Heart left ventricle (tissue), 16 donors: ENCODE data around the gene RTTN. TPM values are rescaled to one million over a fixed set of nuclear protein-coding genes. Genes with fewer than 3 reads are reported as not detected.

ENCODE experiments used
- ATAC-seq, 4 donors: fragments of 200-7000 bp; cut with Tn5 transposase; one replicate each; pipeline ENCODE4 v1.9.1; 2020 to 2022; ENCODE audit warnings: moderate library complexity in 4 of 4, mild to moderate bottlenecking in 3 of 4, moderate number of reproducible peaks in 1 of 4
- DNase-seq, 5 donors: peaks; one replicate each; pipeline ENCODE4 v3.0.0-alpha.2; 2020
- H3K27ac ChIP-seq, 12 donors: fragments of 200-600 bp; sonication (generic) in 4 of 12; one replicate each; pipeline versions ENCODE4 v1.5.0 to v1.8.0; 2016 to 2022; ENCODE audit warnings: mild to moderate bottlenecking in 2 of 12
- H3K27me3 ChIP-seq, 9 donors: fragments of 200-600 bp; sonication (generic) in 2 of 9; one replicate each; pipeline versions ENCODE4 v1.5.1 to v1.8.0; 2016 to 2022; ENCODE audit warnings: mild to moderate bottlenecking in 3 of 9
- H3K36me3 ChIP-seq, 9 donors: fragments of 200-600 bp; sonication (generic) in 2 of 9; one replicate each; pipeline versions ENCODE4 v1.5.0 to v1.8.0; 2018 to 2022; ENCODE audit warnings: mild to moderate bottlenecking in 2 of 9
- H3K4me1 ChIP-seq, 12 donors: fragments of 200-600 bp; sonication (generic) in 4 of 12; one replicate each; pipeline versions ENCODE4 v1.5.0 to v1.8.0; 2016 to 2022; ENCODE audit warnings: mild to moderate bottlenecking in 3 of 12
- H3K4me3 ChIP-seq, 12 donors: fragments of 200-600 bp; sonication (generic) in 4 of 12; one replicate each; pipeline versions ENCODE4 v1.5.0 to v1.8.0; 2017 to 2022; ENCODE audit warnings: mild to moderate bottlenecking in 9 of 12, moderate library complexity in 4 of 12
- H3K9me3 ChIP-seq, 12 donors: fragments of 200-600 bp; sonication (generic) in 4 of 12; one replicate each; pipeline versions ENCODE4 v1.5.0 to v1.8.0; 2016 to 2022; ENCODE audit warnings: mild to moderate bottlenecking in 1 of 12
- CTCF ChIP-seq, 12 donors: fragments of 200-600 bp; sonication (generic) in 4 of 12; IDR thresholded peaks; one replicate each; pipeline versions ENCODE4 v1.5.0 to v1.8.0; 2018 to 2022; ENCODE audit warnings: antibody characterized with exemption in 12 of 12, mild to moderate bottlenecking in 5 of 12
- POLR2A ChIP-seq, 2 donors: fragments of 450-650 bp; IDR thresholded peaks; one replicate each; pipeline ENCODE4 v1.6.1; 2017; ENCODE audit warnings: antibody characterized with exemption in 2 of 2, mild to moderate bottlenecking in 2 of 2, moderate library complexity in 2 of 2
- WGBS, 4 donors: extraction: QIAGEN DNeasy Blood & Tissue Kit in 2 of 4; methylation state at CpG; one replicate each; pipeline versions ENCODE4 v1.1.5 to v1.1.7; 2013 to 2018; 5-methylcytosine and 5-hydroxymethylcytosine counted together
- intact Hi-C, 10 donors: fragments of 100-400 bp; cut with DNase I; formaldehyde crosslinking; loops; one replicate each; pipeline versions ENCODE4 v1.11.1 to v1.14.2; 2022
- polyA plus RNA-seq, 2 donors: library from polyadenylated mRNA; stranded (reverse); fragments of 200-250 nt; gene quantifications; one replicate each; pipeline ENCODE4 v1.2.3, GENCODE V29; 2013
- total RNA-seq, 9 donors: library from RNA; depleted of rRNA in 2 of 9; stranded (reverse); fragments of >200 nt in 2 of 9; fragmentation: NEBNext Ultra II Directional in 3 of 9; extraction: Animal tissue kit (Norgen Biotek cat#: 25700) in 3 of 9; gene quantifications; one replicate each; pipeline versions ENCODE4 v1.1.0 to v1.2.4, GENCODE V29; 2016 to 2023
- donor health status: ischemic (EF 13 %, LVEDD 7.1; RV severe dilation, severe dysfunction).
- donor health status: healthy with polysubstance abuse.
- donor health status: DM: no; HTN: yes; CAD: no.
- donor health status: DM: no; HTN: no; CAD: no.
- donor health status: ischemic (EF 25% LVEDD 6.9; RV normal size, moderate dysfunction).
- donor health status: ischemic (EF 25% LVEDD 5.7; RV mildly dilated, moderate dysfunction).
- donor health status: healthy.
- donor health status: DM: yes; HTN: yes; CAD: no.
- donor health status: ischemic (EF 35%, LVEDD 5.7; RV mildly dilated, moderate dysfunction).
- donor health status: nonischemic (EF 11% LVEDD 7.7; RV severe dilation, severe dysfunction).
- donor health status: DM: yes; HTN: yes; CAD: no.
- donor health status: PGD.
- donor health status: ischemic (EF 29% LVEDD 5.4; RV normal size, mild dysfunction).
- donor health status: nonischemic (EF 23%, LVEDD 6.1; RV moderate dilation, normal function).

RTTN gene
- total and polyA plus RNA-seq, 11 donors: 5.8 to 14.3 (median 8.1) TPM

GRCh38 chr18:70128271-70128670 lies 77.2 kb downstream of the RTTN start:
- ATAC-seq (no peak), DNase-seq (no peak)
- H3K4me3 ChIP-seq: no peak overlapping the region
- H3K27me3 ChIP-seq: no peaks in the 10 kb centered on the region
- WGBS, 4 donors: 44 to 60% (median 54%) methylated on average over 2 of the region's 2 CpGs
- TF ChIP-seq POLR2A (IDR thresholded peaks at IDR 0.05) (no peak), CTCF (IDR thresholded peaks at IDR 0.05) (no peak)
- peaks cover 0 to 5% (median 0%) of the 10 kb centered on the region in 12 donors for H3K4me1 ChIP-seq
- H3K36me3 ChIP-seq: peaks cover 0 to 35% (median 12%) of the 10 kb centered on the region in 9 donors
- peaks cover 0 to 23% (median 0%) of the 10 kb centered on the region in 12 donors for H3K9me3 ChIP-seq
- intact Hi-C loops: no loop called here
- H3K27ac ChIP-seq: no peak overlapping the region

GRCh38 chr18:70127359-70127758 lies 78.1 kb downstream of the RTTN start:
- peaks cover 0 to 23% (median 0%) of the 10 kb centered on the region in 12 donors for H3K9me3 ChIP-seq
- no peak overlapping the region for H3K4me3 ChIP-seq
- 47 to 60% (median 54%) methylated on average over 1 of the region's 1 CpG for WGBS, 4 donors
- ATAC-seq: peak in 1 of 4 donors; percentile 46
- peaks cover 0 to 37% (median 12%) of the 10 kb centered on the region in 9 donors for H3K36me3 ChIP-seq
- H3K4me1 ChIP-seq: no peaks in the 10 kb centered on the region
- intact Hi-C loops: no loop called here
- no peaks in the 10 kb centered on the region for H3K27me3 ChIP-seq
- H3K27ac ChIP-seq: no peak overlapping the region
- no peak for DNase-seq
- TF ChIP-seq POLR2A (IDR thresholded peaks at IDR 0.05) (no peak), CTCF (IDR thresholded peaks at IDR 0.05) (no peak)

GRCh38 chr18:70126832-70127231 lies 78.7 kb downstream of the RTTN start:
- Histone ChIP-seq H3K27ac (no peak overlapping the region), H3K4me1 (no peaks in the 10 kb centered on the region), H3K4me3 (no peak overlapping the region), H3K27me3 (no peaks in the 10 kb centered on the region), H3K9me3 (peaks cover 0 to 23% (median 0%) of the 10 kb centered on the region in 12 donors), H3K36me3 (peaks cover 0 to 37% (median 12%) of the 10 kb centered on the region in 9 donors)
- DNase-seq (no peak), ATAC-seq (no peak)
- no peak for TF ChIP-seq CTCF (IDR thresholded peaks at IDR 0.05)
- TF ChIP-seq POLR2A (IDR thresholded peaks at IDR 0.05): no peak
- 98 to 100% (median 99%) methylated on average over 1 of the region's 1 CpG for WGBS, 4 donors
- intact Hi-C loops: no loop called here

GRCh38 chr18:70124139-70124538 lies 81.3 kb downstream of the RTTN start:
- Histone ChIP-seq H3K36me3 (peaks cover 0 to 48% (median 12%) of the 10 kb centered on the region in 9 donors), H3K4me3 (no peak overlapping the region), H3K27me3 (no peaks in the 10 kb centered on the region), H3K4me1 (no peaks in the 10 kb centered on the region), H3K27ac (no peak overlapping the region), H3K9me3 (peaks cover 0 to 7% (median 0%) of the 10 kb centered on the region in 12 donors)
- WGBS, 4 donors: 96 to 99% (median 97%) methylated on average over 4 of the region's 4 CpGs
- TF ChIP-seq CTCF (IDR thresholded peaks at IDR 0.05) (no peak), POLR2A (IDR thresholded peaks at IDR 0.05) (no peak)
- intact Hi-C loops: no loop called here
- ATAC-seq: no peak
- no peak for DNase-seq
